Thyroid gland (tissue), 4 donors: ENCODE measurements around the gene SLC19A1.

Experiments
- POLR2A ChIP-seq, 2 donors: fragments of 450-650 bp; IDR thresholded peaks; one replicate each; pipeline ENCODE4 v1.6.1; 2017; ENCODE audit warnings: antibody characterized with exemption in 2 of 2, mild to moderate bottlenecking in 2 of 2, moderate library complexity in 1 of 2
- TF ChIP-seq, protein P1 (sequence below), 6 experiments: fragments of 200-600 bp in 3 of 6; fragments of 450-650 bp in 3 of 6; sonication (generic) in 3 of 6; IDR thresholded peaks; one replicate each; pipeline ENCODE4 v1.5.1; 2016 to 2019; ENCODE audit warnings: antibody characterized with exemption in 6 of 6, mild to moderate bottlenecking in 2 of 6, inconsistent platforms in 1 of 6, moderate library complexity in 1 of 6

DNA sequence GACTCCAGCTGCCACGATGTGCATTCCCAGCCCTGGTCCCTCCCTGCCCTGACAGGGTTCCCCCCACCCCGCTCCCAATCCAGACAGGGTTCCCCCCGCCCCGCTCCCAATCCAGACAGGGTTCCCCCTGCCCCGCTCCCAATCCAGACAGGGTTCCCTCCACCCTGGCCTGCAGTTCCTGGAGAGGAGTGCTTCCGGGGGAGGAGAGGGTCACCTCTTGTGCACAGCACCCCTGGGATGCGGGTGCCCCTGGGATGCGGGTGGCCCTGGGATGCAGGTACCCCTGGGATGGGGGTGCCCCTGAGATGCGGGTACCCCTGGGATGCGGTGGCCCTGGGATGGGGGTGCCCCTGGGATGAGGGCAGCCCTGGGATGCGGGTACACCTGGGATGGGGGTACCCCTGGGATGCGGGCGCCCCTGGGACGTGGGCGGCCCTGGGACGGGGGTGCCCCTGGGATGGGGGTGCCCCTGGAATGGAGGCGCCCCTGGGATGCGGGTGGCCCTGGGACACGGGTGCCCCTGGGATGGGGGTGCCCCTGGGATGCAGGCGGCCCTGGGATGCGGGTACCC lies 36.7 kb upstream of the SLC19A1 start:
- TF ChIP-seq, protein P1, sequence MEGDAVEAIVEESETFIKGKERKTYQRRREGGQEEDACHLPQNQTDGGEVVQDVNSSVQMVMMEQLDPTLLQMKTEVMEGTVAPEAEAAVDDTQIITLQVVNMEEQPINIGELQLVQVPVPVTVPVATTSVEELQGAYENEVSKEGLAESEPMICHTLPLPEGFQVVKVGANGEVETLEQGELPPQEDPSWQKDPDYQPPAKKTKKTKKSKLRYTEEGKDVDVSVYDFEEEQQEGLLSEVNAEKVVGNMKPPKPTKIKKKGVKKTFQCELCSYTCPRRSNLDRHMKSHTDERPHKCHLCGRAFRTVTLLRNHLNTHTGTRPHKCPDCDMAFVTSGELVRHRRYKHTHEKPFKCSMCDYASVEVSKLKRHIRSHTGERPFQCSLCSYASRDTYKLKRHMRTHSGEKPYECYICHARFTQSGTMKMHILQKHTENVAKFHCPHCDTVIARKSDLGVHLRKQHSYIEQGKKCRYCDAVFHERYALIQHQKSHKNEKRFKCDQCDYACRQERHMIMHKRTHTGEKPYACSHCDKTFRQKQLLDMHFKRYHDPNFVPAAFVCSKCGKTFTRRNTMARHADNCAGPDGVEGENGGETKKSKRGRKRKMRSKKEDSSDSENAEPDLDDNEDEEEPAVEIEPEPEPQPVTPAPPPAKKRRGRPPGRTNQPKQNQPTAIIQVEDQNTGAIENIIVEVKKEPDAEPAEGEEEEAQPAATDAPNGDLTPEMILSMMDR (IDR thresholded peaks at IDR 0.05) = no peak
- no peak for TF ChIP-seq POLR2A (IDR thresholded peaks at IDR 0.05)
